HEK293 (cell line): Measurements from ENCODE around the gene TLL1.

Experiments used
- CTCF ChIP-seq: fragments of 450-650 bp; formaldehyde crosslinking; IDR thresholded peaks from 2 replicates; pipeline ENCODE4 v1.5.1; 2016; ENCODE audit warnings: missing biosample characterization, missing genetic modification characterization
- PRDM10 ChIP-seq: fragments of 450-650 bp; formaldehyde crosslinking; IDR thresholded peaks from 2 replicates; pipeline ENCODE4 v1.5.1; 2016; ENCODE audit warnings: missing biosample characterization, missing genetic modification characterization
- SCRT2 ChIP-seq: fragments of 450-650 bp; formaldehyde crosslinking; IDR thresholded peaks from 2 replicates; pipeline ENCODE4 v1.5.1; 2016; ENCODE audit warnings: missing biosample characterization, missing genetic modification characterization
- YY1 ChIP-seq: fragments of 450-650 bp; formaldehyde crosslinking; IDR thresholded peaks from 2 replicates; pipeline ENCODE4 v1.5.1; 2018; ENCODE audit warnings: missing biosample characterization, missing genetic modification characterization
- ZBTB26 ChIP-seq: fragments of 450-650 bp; formaldehyde crosslinking; optimal IDR thresholded peaks from 2 replicates; pipeline ENCODE3; 2016; ENCODE audit warnings: missing biosample characterization, mild to moderate bottlenecking, missing genetic modification characterization
- ZFP69B ChIP-seq: fragments of 450-650 bp; formaldehyde crosslinking; IDR thresholded peaks from 2 replicates; pipeline ENCODE4 v1.5.1; 2016; ENCODE audit warnings: missing biosample characterization, missing genetic modification characterization
- ZNF24 ChIP-seq: fragments of 450-650 bp; formaldehyde crosslinking; IDR thresholded peaks from 2 replicates; pipeline ENCODE4 v1.5.1; 2016; ENCODE audit warnings: missing biosample characterization, missing genetic modification characterization
- ZNF426 ChIP-seq: fragments of 450-650 bp; formaldehyde crosslinking; IDR thresholded peaks from 2 replicates; pipeline ENCODE4 v1.5.1; 2017; ENCODE audit warnings: missing biosample characterization, missing genetic modification characterization, mild to moderate bottlenecking, inconsistent platforms, moderate library complexity
- ZNF645 ChIP-seq: fragments of 450-650 bp; formaldehyde crosslinking; IDR thresholded peaks from 2 replicates; pipeline ENCODE4; 2016; ENCODE audit warnings: missing biosample characterization, missing genetic modification characterization
- ZSCAN16 ChIP-seq: fragments of 450-650 bp; formaldehyde crosslinking; IDR thresholded peaks from 2 replicates; pipeline ENCODE4 v1.5.1; 2016; ENCODE audit warnings: missing biosample characterization, missing genetic modification characterization

- TF ChIP-seq CTCF (tag by site-specific recombination) = no peak
- no peak for TF ChIP-seq PRDM10
- TF ChIP-seq ZNF24 (tag by site-specific recombination) = no peak
- no peak for TF ChIP-seq YY1 (tag by site-specific recombination)
- TF ChIP-seq ZSCAN16 (tag by site-specific recombination) = no peak
- no peak for TF ChIP-seq ZNF426
- no peak for TF ChIP-seq SCRT2 (tag by site-specific recombination)
- TF ChIP-seq ZBTB26 (tag by site-specific recombination) = no peak
- no peak for TF ChIP-seq ZNF645 (tag by site-specific recombination)
- TF ChIP-seq ZFP69B (tag by site-specific recombination) = no peak
These were observed 214.5 kb downstream of the TLL1 start for GRCh38 chr4:166087569-166087968.
